OCI-LY7 (cell line): ENCODE data around the gene TMEM139. TPM values are rescaled to one million over a fixed set of nuclear protein-coding genes. Genes with fewer than 3 reads are reported as not detected.

Source experiments
- BruUV-seq: library from RNA; stranded (reverse); fragments of 400-500 nt; replicated peaks from 2 replicates; lab custom pipeline; 2021; lab: Mats Ljungman, UMichigan
- CTCF ChIA-PET: fragments of 300-600 bp; sonication (Branson Sonifier 250); formaldehyde crosslinking; loops from one replicate; lab custom pipeline; 2022; ENCODE audit warnings: antibody characterized with exemption; ENCODE audit not compliant: unreplicated experiment; lab: Charles Lee
- POLR2A ChIA-PET: fragments of 300-600 bp; sonication (Branson Sonifier 250); formaldehyde crosslinking; loops from one replicate; lab custom pipeline; 2022; ENCODE audit warnings: antibody characterized with exemption; lab: Charles Lee
- DNase-seq: peaks from one replicate; pipeline ENCODE4 v3.0.0-alpha.2; 2015; ENCODE audit warnings: low spot score
- H2AFZ ChIP-seq: fragments of 200-600 bp; sonication (generic), shearing (Covaris generic); 2 replicates; pipeline ENCODE4 v1.6.1; 2014; ENCODE audit warnings: mild to moderate bottlenecking, antibody characterized with exemption, low read length, moderate library complexity
- H3K27ac ChIP-seq: fragments of 200-600 bp; sonication (generic); 2 replicates; pipeline ENCODE4 v1.5.1; 2014; ENCODE audit warnings: mixed run types, low read depth, mild to moderate bottlenecking, moderate library complexity, low read length, inconsistent platforms; ENCODE audit not compliant: poor library complexity, severe bottlenecking
- H3K36me3 ChIP-seq: fragments of 200-600 bp; sonication (generic); 2 replicates; pipeline ENCODE4 v1.6.1; 2014; ENCODE audit warnings: mild to moderate bottlenecking, antibody characterized with exemption, low read length, moderate library complexity, mixed read lengths; ENCODE audit not compliant: insufficient read depth
- H3K4me1 ChIP-seq: fragments of 200-600 bp; sonication (generic); 2 replicates; pipeline ENCODE4 v1.5.1; 2014; ENCODE audit warnings: mild to moderate bottlenecking, low read length; ENCODE audit not compliant: insufficient read depth, poor library complexity, severe bottlenecking
- H3K4me2 ChIP-seq: fragments of 200-600 bp; sonication (generic); 2 replicates; pipeline ENCODE4 v1.6.1; 2014; ENCODE audit warnings: mild to moderate bottlenecking, low read length
- H3K4me3 ChIP-seq: fragments of 200-600 bp; sonication (generic); 2 replicates; pipeline ENCODE4 v1.5.1; 2014; ENCODE audit warnings: mild to moderate bottlenecking, low read depth, low read length; ENCODE audit not compliant: poor library complexity, severe bottlenecking
- H3K79me2 ChIP-seq: fragments of 200-600 bp; sonication (generic); 2 replicates; pipeline ENCODE4 v1.6.1; 2016; ENCODE audit warnings: low read depth, mild to moderate bottlenecking, low read length, moderate library complexity, mixed read lengths; ENCODE audit not compliant: insufficient read depth
- H3K9me2 ChIP-seq: fragments of 200-600 bp; sonication (generic); 2 replicates; pipeline ENCODE4 v1.6.1; 2016; ENCODE audit warnings: mild to moderate bottlenecking, low read length, mixed read lengths; ENCODE audit not compliant: insufficient read depth
- H3K9me3 ChIP-seq: fragments of 200-600 bp; sonication (generic); 2 replicates; pipeline ENCODE4 v1.6.1; 2014; ENCODE audit warnings: mild to moderate bottlenecking, mixed run types, low read length, mixed read lengths
- H4K20me1 ChIP-seq: fragments of 200-600 bp; sonication (generic); 2 replicates; pipeline ENCODE4 v1.6.1; 2014; ENCODE audit warnings: mild to moderate bottlenecking, antibody characterized with exemption, low read length, moderate library complexity, mixed read lengths; ENCODE audit not compliant: insufficient read depth
- CTCF ChIP-seq: fragments of 200-600 bp; sonication (generic); conservative IDR thresholded peaks from 2 replicates; pipeline ENCODE4 v1.5.1; 2014; ENCODE audit warnings: mild to moderate bottlenecking, antibody characterized with exemption, low read length, moderate library complexity, mixed read lengths
- EZH2phosphoT487 ChIP-seq: fragments of 200-600 bp; sonication (generic); IDR thresholded peaks from 2 replicates; pipeline ENCODE4 v1.6.1; 2018; ENCODE audit warnings: low read depth, borderline replicate concordance, mild to moderate bottlenecking, mixed run types, antibody characterized with exemption, low read length, moderate library complexity, mixed read lengths
- intact Hi-C: fragments of 100-400 bp; cut with micrococcal nuclease; formaldehyde crosslinking; loops from one replicate; pipeline ENCODE4 v1.10.0; 2022; ENCODE audit not compliant: unreplicated experiment
- total RNA-seq, 2 experiments: library from RNA; depleted of rRNA in 1 of 2; stranded (reverse); fragments of >200 nt in 1 of 2; shearing (Covaris generic) in 1 of 2; gene quantifications; 2 replicates each; pipeline ENCODE4 v1.2.3, GENCODE V29; 2014 to 2022

TMEM139 gene
- total RNA-seq, 2 experiments from 2014 or later, result 0.46 TPM; not detected in 1

- BruUV-seq, result no TSS peak
- intact Hi-C loops, result no loop called here
- H4K20me1 ChIP-seq, result no peaks in the 10 kb centered on the region
- no peaks in the 10 kb centered on the region for H3K9me3 ChIP-seq
- no peaks in the 10 kb centered on the region for H3K79me2 ChIP-seq
- H3K4me2 ChIP-seq, result no peak overlapping the region
- H3K9me2 ChIP-seq, result no peaks in the 10 kb centered on the region
- no peak overlapping the region; the same call in 1 of the 2 replicates for H2AFZ ChIP-seq
- TF ChIP-seq CTCF, result no peak
- no peak for TF ChIP-seq EZH2phosphoT487
- no peak overlapping the region for H3K4me3 ChIP-seq
- H3K4me1 ChIP-seq, result peaks cover 16% of the 10 kb centered on the region
- CTCF ChIA-PET, result no interaction called here
- H3K36me3 ChIP-seq, result no peaks in the 10 kb centered on the region
- no peak overlapping the region for H3K27ac ChIP-seq
- no peak for DNase-seq
- POLR2A ChIA-PET, result interaction anchor here (0.6 to 1.5 kb wide), 4 partner anchors 8 to 1109 kb away, joined by 3 to 6 read pairs (median 4); partner anchors contain the start of gene CASP2
Observed at GRCh38 chr7:143280566-143280965, 4.2 kb upstream of the TMEM139 start.

- no TSS peak for BruUV-seq
- no peak for DNase-seq
- Histone ChIP-seq H3K79me2 (no peaks in the 10 kb centered on the region), H3K4me3 (no peak overlapping the region), H3K36me3 (no peaks in the 10 kb centered on the region), H2AFZ (no peak overlapping the region), H3K4me1 (peaks cover 16% of the 10 kb centered on the region), H3K9me3 (no peaks in the 10 kb centered on the region), H4K20me1 (no peaks in the 10 kb centered on the region), H3K9me2 (no peaks in the 10 kb centered on the region), H3K27ac (no peak overlapping the region), H3K4me2 (no peak overlapping the region)
- intact Hi-C loops, result no loop called here
- TF ChIP-seq EZH2phosphoT487 (no peak), CTCF (no peak)
- POLR2A ChIA-PET, result interaction anchor here (0.9 to 1.5 kb wide), 2 partner anchors 18 to 27 kb away, joined by 3 read pairs; no protein-coding TSS in a partner anchor
- CTCF ChIA-PET, result no interaction called here
Observed at GRCh38 chr7:143281529-143281928, 3.2 kb upstream of the TMEM139 start.

DNA sequence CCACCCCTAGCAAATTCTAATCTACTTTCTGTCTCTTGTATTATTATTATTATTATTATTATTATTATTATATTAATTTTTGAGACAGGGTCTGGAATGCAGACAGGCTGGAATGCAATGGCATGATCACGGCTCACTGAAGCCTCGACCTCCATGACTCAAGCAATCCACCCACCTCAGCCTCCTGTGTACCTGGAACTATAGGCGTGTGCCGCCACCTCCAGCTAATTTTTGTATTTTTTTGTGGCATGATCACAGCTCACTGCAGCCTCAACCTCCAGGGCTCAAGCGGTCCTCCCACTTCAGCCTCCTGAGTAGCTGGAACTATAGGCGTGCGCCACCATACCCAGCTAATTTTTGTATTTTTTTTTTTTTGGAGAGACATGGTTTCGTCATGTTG lies 2.6 kb upstream of the TMEM139 start:
- H3K9me2 ChIP-seq, result no peaks in the 10 kb centered on the region
- H3K27ac ChIP-seq, result no peak overlapping the region
- peaks cover 16% of the 10 kb centered on the region for H3K4me1 ChIP-seq
- no peaks in the 10 kb centered on the region for H3K79me2 ChIP-seq
- POLR2A ChIA-PET, result interaction anchor here (1.1 kb wide), 1 partner anchor 18 kb away, joined by 3 read pairs; no protein-coding TSS in a partner anchor
- H3K36me3 ChIP-seq, result no peaks in the 10 kb centered on the region
- H3K9me3 ChIP-seq, result 0 out of 2 replicates have a peak, but pooled peaks cover under 1% of the 10 kb centered on the region
- H2AFZ ChIP-seq, result no peak overlapping the region
- BruUV-seq, result no TSS peak
- CTCF ChIA-PET, result no interaction called here
- H3K4me2 ChIP-seq, result no peak overlapping the region
- TF ChIP-seq EZH2phosphoT487 (no peak), CTCF (no peak)
- H3K4me3 ChIP-seq, result no peak overlapping the region
- intact Hi-C loops, result no loop called here
- DNase-seq, result no peak
- H4K20me1 ChIP-seq, result no peaks in the 10 kb centered on the region
